ENCODE measurements around the gene FZD2.

Gene FZD2

DNA sequence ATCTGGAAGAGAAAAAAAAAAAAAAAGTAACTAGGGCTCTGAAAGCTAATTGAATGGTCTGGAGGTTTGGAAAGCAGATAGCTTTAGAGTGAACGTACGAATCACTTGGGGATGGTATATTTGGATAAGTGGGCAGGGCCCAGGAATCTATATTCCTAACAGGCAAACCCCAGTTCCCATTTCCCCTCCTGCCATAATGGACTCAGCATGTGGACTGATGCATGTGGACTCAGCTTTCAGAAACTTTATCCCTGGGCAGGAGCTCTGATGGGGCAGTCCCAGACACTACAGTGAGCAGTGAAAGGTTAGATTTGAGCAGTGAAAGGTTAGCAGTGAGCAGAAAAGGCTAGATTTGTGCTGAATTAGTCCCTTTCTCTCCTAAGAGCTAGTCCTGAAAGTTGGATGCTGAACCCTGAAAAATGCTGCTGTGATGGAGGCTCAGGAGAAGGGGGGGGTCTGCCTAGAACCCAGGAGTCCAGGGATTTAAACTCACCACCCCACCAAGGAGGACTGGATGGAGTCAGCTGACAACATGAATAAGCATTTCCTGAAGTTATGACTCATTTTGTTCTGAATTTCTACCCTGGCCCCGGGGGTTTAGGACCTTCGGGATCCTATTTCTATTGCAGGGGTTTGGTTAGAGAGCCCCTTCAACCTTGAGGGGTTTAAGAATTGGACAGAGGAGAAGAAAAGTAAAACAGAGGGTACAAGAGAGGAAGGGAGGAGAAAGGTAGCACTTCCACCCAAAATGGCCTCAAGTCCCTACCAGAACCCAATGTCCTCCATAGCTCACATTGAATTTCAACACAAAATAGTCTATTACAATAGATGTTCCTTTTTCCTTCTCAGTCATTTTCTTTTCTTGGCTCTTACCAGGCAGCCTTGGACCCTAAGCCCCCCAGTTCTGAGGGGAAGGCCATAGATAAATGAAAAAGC, 10.3 kb upstream of the FZD2 start:
- Mint-ChIP-seq H3K27ac (peak overlapping the region; percentile 99), H3K4me3 (peak overlapping the region; percentile 14), H3K4me1 (peaks cover 93% of the 10 kb centered on the region), H3K36me3 (ENCODE audit: low read depth) (no peaks in the 10 kb centered on the region), H3K27me3 (ENCODE audit: low read depth, poor library complexity) (peaks cover 5% of the 10 kb centered on the region), H3K9me3 (no peaks in the 10 kb centered on the region)
- DNase-seq = no peak
- TF ChIP-seq, protein P1, sequence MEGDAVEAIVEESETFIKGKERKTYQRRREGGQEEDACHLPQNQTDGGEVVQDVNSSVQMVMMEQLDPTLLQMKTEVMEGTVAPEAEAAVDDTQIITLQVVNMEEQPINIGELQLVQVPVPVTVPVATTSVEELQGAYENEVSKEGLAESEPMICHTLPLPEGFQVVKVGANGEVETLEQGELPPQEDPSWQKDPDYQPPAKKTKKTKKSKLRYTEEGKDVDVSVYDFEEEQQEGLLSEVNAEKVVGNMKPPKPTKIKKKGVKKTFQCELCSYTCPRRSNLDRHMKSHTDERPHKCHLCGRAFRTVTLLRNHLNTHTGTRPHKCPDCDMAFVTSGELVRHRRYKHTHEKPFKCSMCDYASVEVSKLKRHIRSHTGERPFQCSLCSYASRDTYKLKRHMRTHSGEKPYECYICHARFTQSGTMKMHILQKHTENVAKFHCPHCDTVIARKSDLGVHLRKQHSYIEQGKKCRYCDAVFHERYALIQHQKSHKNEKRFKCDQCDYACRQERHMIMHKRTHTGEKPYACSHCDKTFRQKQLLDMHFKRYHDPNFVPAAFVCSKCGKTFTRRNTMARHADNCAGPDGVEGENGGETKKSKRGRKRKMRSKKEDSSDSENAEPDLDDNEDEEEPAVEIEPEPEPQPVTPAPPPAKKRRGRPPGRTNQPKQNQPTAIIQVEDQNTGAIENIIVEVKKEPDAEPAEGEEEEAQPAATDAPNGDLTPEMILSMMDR (IDR thresholded peaks at IDR 0.05) = no peak

DNA sequence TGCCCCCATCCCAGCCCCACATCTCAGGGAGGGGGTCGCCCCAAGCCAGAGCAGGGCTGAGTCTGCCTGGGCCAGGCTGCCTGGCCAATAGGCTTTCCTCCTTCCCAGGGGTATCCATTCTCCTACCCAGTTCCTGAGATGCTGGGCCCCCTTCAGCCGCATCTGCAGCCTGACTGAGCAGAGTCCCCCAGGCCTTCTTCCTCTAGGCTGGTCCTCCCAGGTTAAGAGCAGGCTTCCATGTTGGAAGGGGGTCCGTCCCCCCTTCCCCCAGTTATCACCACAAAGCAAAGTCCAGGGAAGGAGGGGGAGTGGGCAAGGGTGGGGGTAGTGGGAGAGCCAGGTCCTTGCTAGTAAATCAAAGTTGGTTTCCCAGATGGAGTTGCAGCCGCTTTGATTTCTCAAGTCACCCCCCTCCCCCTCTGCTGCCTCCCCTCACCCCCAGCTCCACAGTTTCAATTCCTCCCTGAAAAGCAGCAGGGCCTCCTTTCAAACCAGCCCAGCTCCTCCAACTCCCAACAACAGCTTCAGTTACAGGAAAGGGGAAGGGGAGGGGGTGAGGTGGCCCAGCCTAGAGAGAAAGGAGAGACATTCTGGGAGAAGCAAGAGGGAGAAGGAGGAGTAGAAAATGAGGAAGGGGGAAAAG, 9.5 kb upstream of the FZD2 start:
- Mint-ChIP-seq H3K4me3 (peak overlapping the region; percentile 28), H3K27ac (peak overlapping the region; percentile 99), H3K9me3 (no peaks in the 10 kb centered on the region), H3K36me3 (ENCODE audit: low read depth) (no peaks in the 10 kb centered on the region), H3K4me1 (peaks cover 93% of the 10 kb centered on the region), H3K27me3 (ENCODE audit: low read depth, poor library complexity) (peaks cover 5% of the 10 kb centered on the region)
- TF ChIP-seq, protein P1 (IDR thresholded peaks at IDR 0.05) = no peak
- peak; percentile 47 for DNase-seq

- Mint-ChIP-seq H3K4me1 (peaks cover 85% of the 10 kb centered on the region), H3K4me3 (peak overlapping the region; percentile 16), H3K27ac (peak overlapping the region; percentile 99)
Observed at GRCh38 chr17:44548376-44549230, 8.7 kb upstream of the FZD2 start.

DNA sequence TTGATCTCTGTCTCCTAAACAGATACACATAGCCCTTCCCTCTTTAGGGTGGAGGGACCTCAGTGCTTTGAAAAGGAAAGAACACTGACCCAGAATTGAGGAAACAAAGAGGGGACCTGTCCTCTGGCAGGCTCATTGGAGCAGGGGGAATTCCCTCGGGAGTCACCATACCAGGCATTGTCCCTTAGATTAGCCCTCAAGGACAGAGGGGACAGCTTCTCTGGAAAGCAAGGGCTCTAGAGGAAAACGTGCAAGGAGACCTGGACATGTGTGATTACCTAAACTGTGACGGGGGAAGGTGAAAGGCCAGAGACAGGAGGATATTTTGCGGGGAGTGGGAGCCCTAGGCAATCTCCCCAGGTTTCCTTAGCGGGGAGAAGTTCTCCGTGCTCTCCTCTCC, 7.6 kb upstream of the FZD2 start:
- H3K27me3 Mint-ChIP-seq (ENCODE audit: low read depth, poor library complexity) = peaks cover 5% of the 10 kb centered on the region
- DNase-seq = no peak
- TF ChIP-seq, protein P1 (IDR thresholded peaks at IDR 0.05) = no peak
- peaks cover 75% of the 10 kb centered on the region for H3K4me1 Mint-ChIP-seq
- no peaks in the 10 kb centered on the region for H3K36me3 Mint-ChIP-seq (ENCODE audit: low read depth)
- H3K4me3 Mint-ChIP-seq = peak overlapping the region; percentile 37
- no peaks in the 10 kb centered on the region for H3K9me3 Mint-ChIP-seq
- H3K27ac Mint-ChIP-seq = peak overlapping the region; percentile 99

More at GRCh38 chr17:44548376-44549230, 8.7 kb upstream of the FZD2 start:
- Mint-ChIP-seq H3K27me3 (ENCODE audit: low read depth, poor library complexity) (peaks cover 5% of the 10 kb centered on the region), H3K36me3 (ENCODE audit: low read depth) (no peaks in the 10 kb centered on the region), H3K9me3 (no peaks in the 10 kb centered on the region)
- TF ChIP-seq, protein P1 (IDR thresholded peaks at IDR 0.05) = no peak
- no peak for DNase-seq

DNA sequence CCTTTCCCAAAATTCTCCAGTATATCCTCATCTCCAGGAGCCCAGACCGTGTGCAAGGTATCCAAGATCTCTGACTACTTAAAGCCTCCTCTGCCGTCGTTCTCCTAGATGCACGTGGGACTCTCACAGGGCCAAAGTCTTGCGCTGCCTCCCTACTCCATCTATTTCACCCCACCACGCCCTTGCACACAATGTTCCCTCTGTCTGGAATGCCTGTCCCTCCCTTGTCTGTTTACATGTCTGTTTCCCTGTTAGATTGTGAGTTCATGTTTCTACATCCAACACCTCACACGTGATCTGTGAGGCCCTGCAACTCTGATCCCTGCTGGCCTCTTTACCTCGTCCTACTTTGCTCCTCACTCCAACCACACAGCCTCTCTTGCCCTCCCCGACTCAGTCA, 4.9 kb upstream of the FZD2 start:
- no peak for DNase-seq
- H3K4me3 Mint-ChIP-seq = no peak overlapping the region
- TF ChIP-seq, protein P1 (IDR thresholded peaks at IDR 0.05) = no peak
- H3K4me1 Mint-ChIP-seq = peaks cover 69% of the 10 kb centered on the region
- no peaks in the 10 kb centered on the region for H3K27me3 Mint-ChIP-seq (ENCODE audit: low read depth, poor library complexity)
- H3K9me3 Mint-ChIP-seq = no peaks in the 10 kb centered on the region
- H3K36me3 Mint-ChIP-seq (ENCODE audit: low read depth) = no peaks in the 10 kb centered on the region
- peak overlapping the region; percentile 12 for H3K27ac Mint-ChIP-seq

Data from nephron progenitor cell (in vitro differentiated cells).